ENCODE data around the gene MACO1. TPM values are rescaled to one million over a fixed set of nuclear protein-coding genes. Genes with fewer than 3 reads are reported as not detected.

The MACO1 gene
- total RNA-seq, 1 experiment from 2014 or later: 16.3 TPM

GRCh38 chr1:25486602-25487001 is 55.9 kb downstream of the MACO1 start:
- Histone ChIP-seq H4K5ac (ENCODE audit: insufficient read length, low read depth, low read length) (no peak overlapping the region), H3K27me3 (ENCODE audit: insufficient read depth, low read length) (no peaks in the 10 kb centered on the region), H3K9me3 (ENCODE audit: control insufficient read depth, low read depth, low read length) (no peaks in the 10 kb centered on the region), H3K79me2 (ENCODE audit: insufficient read depth, low read length) (no peaks in the 10 kb centered on the region), H3K18ac (ENCODE audit: insufficient read length, low read depth, low read length) (no peak overlapping the region), H4K20me1 (ENCODE audit: control insufficient read depth, insufficient read depth, insufficient read length) (no peaks in the 10 kb centered on the region), H2BK5ac (ENCODE audit: insufficient read length, low read length) (no peak overlapping the region), H2BK12ac (ENCODE audit: insufficient read length, low read depth, low read length) (no peak overlapping the region), H3K14ac (ENCODE audit: insufficient read depth, low read length) (no peak overlapping the region), H3K9ac (ENCODE audit: extremely low read depth, insufficient read length, low read length) (no peak overlapping the region), H2BK15ac (ENCODE audit: low read depth, low read length) (no peak overlapping the region), H3K4me1 (ENCODE audit: insufficient read depth, low read length) (0 out of 2 replicates have a peak, but pooled peaks cover 2% of the 10 kb centered on the region), H3K79me1 (ENCODE audit: insufficient read depth, low read depth, low read length, poor library complexity, severe bottlenecking) (no peaks in the 10 kb centered on the region), H3K23ac (ENCODE audit: insufficient read length, low read depth, low read length) (no peak overlapping the region), H2BK120ac (ENCODE audit: low read depth, low read length, poor library complexity, severe bottlenecking) (no peak overlapping the region), H3T11ph (ENCODE audit: low read length) (no peak overlapping the region), H3K4me2 (ENCODE audit: insufficient read depth, insufficient read length, low read length) (no peak overlapping the region), H4K91ac (ENCODE audit: insufficient read length, low read depth, low read length) (no peak overlapping the region), H2BK20ac (ENCODE audit: low read depth, low read length, poor library complexity, severe bottlenecking) (no peak overlapping the region), H3K27ac (ENCODE audit: insufficient read length, low read depth, low read length) (no peak overlapping the region), H4K8ac (replicated peaks; ENCODE audit: insufficient read length, low read depth, low read length) (no peak overlapping the region), H3K23me2 (ENCODE audit: insufficient read length, low read depth, low read length, poor library complexity, severe bottlenecking) (no peaks in the 10 kb centered on the region), H3K4ac (ENCODE audit: low read depth, low read length) (no peak overlapping the region), H2AFZ (ENCODE audit: low read length) (no peak overlapping the region), H2AK5ac (ENCODE audit: insufficient read length, low read length) (no peak overlapping the region), H3K56ac (ENCODE audit: insufficient read length, low read depth, low read length) (no peak overlapping the region)
- no peak overlapping the region for H3K4me3 Mint-ChIP-seq
- peaks cover 18 to 30% of the 10 kb centered on the region in 2 experiments for H3K4me1 Mint-ChIP-seq
- peak overlapping the region in 1 of 3 experiments; percentile 33; a peak in 1 of 7 replicates for H3K27ac Mint-ChIP-seq
- no peaks in the 10 kb centered on the region for H3K9me3 Mint-ChIP-seq
- H3K27me3 Mint-ChIP-seq (ENCODE audit: low read depth): no peaks in the 10 kb centered on the region
- H3K36me3 Mint-ChIP-seq (ENCODE audit: insufficient read depth in 1 of 3, low read depth in 3 of 3): peaks cover 4 to 33% (median 7%) of the 10 kb centered on the region in 3 experiments; a peak in 4 of 7 replicates
- peak; percentile 52 for DNase-seq
- no CpG with 5 or more reads among the region's 1 CpG for WGBS (ENCODE audit: extremely low coverage, insufficient read length, low lambda C conversion rate)
- peak; percentile 51 for TF ChIP-seq CTCF (conservative IDR thresholded peaks at IDR 0.05)
